HepG2 (cell line): Measurements from ENCODE around the gene CDK2AP2. TPM values are rescaled to one million over a fixed set of nuclear protein-coding genes. Genes with fewer than 3 reads are reported as not detected.

Source experiments
- ASH2L ChIP-seq: fragments of 300-600, 200-600 bp; sonication (generic); IDR thresholded peaks from 2 replicates; pipeline ENCODE4 v1.7.0; 2017; ENCODE audit warnings: low read depth, mild to moderate bottlenecking, moderate library complexity, mixed read lengths, low read length; ENCODE audit not compliant: insufficient read length
- ELF3 ChIP-seq: IDR thresholded peaks from 2 replicates; pipeline ENCODE4 v1.6.1; 2016; ENCODE audit warnings: missing genetic modification reagents, missing compliant biosample characterization
- MAF1 ChIP-seq: sonication (generic); formaldehyde crosslinking; IDR thresholded peaks from 2 replicates; pipeline ENCODE4 v1.5.0; 2020; ENCODE audit warnings: missing genetic modification reagents, borderline replicate concordance
- MXD4 ChIP-seq: IDR thresholded peaks from 2 replicates; pipeline ENCODE4 v1.6.1; 2016; ENCODE audit warnings: mild to moderate bottlenecking, missing biosample characterization, missing genetic modification reagents
- RXRA ChIP-seq: sonication (generic); formaldehyde crosslinking; IDR thresholded peaks from 2 replicates; pipeline ENCODE4 v1.5.1; 2020; ENCODE audit warnings: missing genetic modification reagents
- SIN3B ChIP-seq: fragments of 150-350 bp; IDR thresholded peaks from 2 replicates; pipeline ENCODE4 v1.6.1; 2014; ENCODE audit warnings: low read length
- SOX13 ChIP-seq, 3 experiments: fragments of 450-650 bp in 1 of 3; sonication (generic) in 1 of 3; formaldehyde crosslinking in 1 of 3; IDR thresholded peaks in 2 of 3; conservative IDR thresholded peaks in 1 of 3; 2 replicates each; pipeline versions ENCODE4 v1.5.0 to v1.6.1; 2016 to 2020; ENCODE audit warnings: antibody characterized with exemption in 1 of 3, mild to moderate bottlenecking in 1 of 3, missing compliant biosample characterization in 1 of 3, missing genetic modification reagents in 1 of 3, moderate library complexity in 1 of 3
- SPEN ChIP-seq: sonication (generic); formaldehyde crosslinking; IDR thresholded peaks from 2 replicates; pipeline ENCODE4 v1.5.1; 2020; ENCODE audit warnings: low read depth, mild to moderate bottlenecking, missing genetic modification reagents
- TFAP4 ChIP-seq: sonication (generic); IDR thresholded peaks from 2 replicates; pipeline ENCODE4 v1.6.1; 2016; ENCODE audit warnings: low read depth, borderline replicate concordance
- ZFP90 ChIP-seq: sonication (generic); formaldehyde crosslinking; IDR thresholded peaks from 2 replicates; pipeline ENCODE4 v1.8.0; 2022; ENCODE audit warnings: missing genetic modification reagents, mild to moderate bottlenecking, inconsistent platforms, borderline replicate concordance
- ZNF224 ChIP-seq: sonication (generic); formaldehyde crosslinking; IDR thresholded peaks from 2 replicates; pipeline ENCODE4 v1.5.0; 2020; ENCODE audit warnings: mild to moderate bottlenecking, missing genetic modification reagents
- ZNF292 ChIP-seq: sonication (generic); formaldehyde crosslinking; IDR thresholded peaks from 2 replicates; pipeline ENCODE4 v1.8.1; 2022; ENCODE audit warnings: mild to moderate bottlenecking, low read depth, missing genetic modification reagents, borderline replicate concordance
- ZNF333 ChIP-seq: sonication (generic); formaldehyde crosslinking; IDR thresholded peaks from 2 replicates; pipeline ENCODE4 v1.4.0; 2020; ENCODE audit warnings: mild to moderate bottlenecking, missing genetic modification reagents, borderline replicate concordance
- ZNF382 ChIP-seq: sonication (generic); formaldehyde crosslinking; IDR thresholded peaks from 2 replicates; pipeline ENCODE4 v1.5.0; 2020; ENCODE audit warnings: missing genetic modification reagents, mild to moderate bottlenecking, borderline replicate concordance
- ZNF816 ChIP-seq: sonication (generic); formaldehyde crosslinking; IDR thresholded peaks from 2 replicates; pipeline ENCODE4 v1.8.0; 2022; ENCODE audit warnings: missing genetic modification reagents, mild to moderate bottlenecking, borderline replicate concordance
- ZNF850 ChIP-seq: sonication (generic); formaldehyde crosslinking; conservative IDR thresholded peaks from 2 replicates; pipeline ENCODE4 v1.9.0; 2021; ENCODE audit warnings: mild to moderate bottlenecking, missing genetic modification reagents
- ZNF883 ChIP-seq: sonication (generic); formaldehyde crosslinking; IDR thresholded peaks from 2 replicates; pipeline ENCODE4 v1.5.1; 2020; ENCODE audit warnings: mild to moderate bottlenecking, missing genetic modification reagents; ENCODE audit errors: not compliant biosample characterization
- polyA plus RNA-seq, 8 experiments: library from polyadenylated mRNA; depleted of rRNA in 3 of 8; stranded (reverse) in 7 of 8; unstranded in 1 of 8; fragments of >200 nt; fragmentation: Illumina TruSeq in 4 of 8; extraction: Trizol in 4 of 8; gene quantifications; 2 replicates each; pipeline versions ENCODE4 v1.2.1 to v1.2.3, GENCODE V29; 2011 to 2016; ENCODE audit warnings: low read depth in 4 of 8, missing spikeins in 1 of 8, mixed read lengths in 1 of 8; ENCODE audit not compliant: insufficient read depth in 1 of 8
- total RNA-seq, 5 experiments: library from RNA; depleted of rRNA; stranded (reverse); fragments of >200 nt; fragmentation: Illumina TruSeq; extraction: Trizol; gene quantifications; 2 replicates each; pipeline ENCODE4 v1.2.3, GENCODE V29; 2016; ENCODE audit warnings: low read depth in 1 of 5
- TF ChIP-seq, protein P1 (sequence below): sonication (generic); formaldehyde crosslinking; IDR thresholded peaks from 2 replicates; pipeline ENCODE4 v1.4.0; 2020; ENCODE audit warnings: missing genetic modification reagents
- TF ChIP-seq, protein P2 (sequence below): sonication (generic); formaldehyde crosslinking; IDR thresholded peaks from 2 replicates; pipeline ENCODE4 v1.5.0; 2020; ENCODE audit warnings: mild to moderate bottlenecking, missing genetic modification reagents
- TF ChIP-seq, protein P3 (sequence below): sonication (generic); formaldehyde crosslinking; IDR thresholded peaks from 2 replicates; pipeline ENCODE4 v1.4.0; 2020; ENCODE audit warnings: mild to moderate bottlenecking, missing genetic modification reagents

The CDK2AP2 gene
- total and polyA plus RNA-seq, 2 of the 13 experiments (the other 11 are each of a cell fraction or from before 2014, with no cell fraction given): 15.0 to 23.2 TPM

- no peak for TF ChIP-seq ZFP90 (CRISPR knock-in tag)
- no peak for TF ChIP-seq ZNF883 (CRISPR knock-in tag)
- TF ChIP-seq ZNF333 (CRISPR knock-in tag): no peak
- TF ChIP-seq RXRA (CRISPR knock-in tag): peak; percentile 45
- TF ChIP-seq, protein P1, sequence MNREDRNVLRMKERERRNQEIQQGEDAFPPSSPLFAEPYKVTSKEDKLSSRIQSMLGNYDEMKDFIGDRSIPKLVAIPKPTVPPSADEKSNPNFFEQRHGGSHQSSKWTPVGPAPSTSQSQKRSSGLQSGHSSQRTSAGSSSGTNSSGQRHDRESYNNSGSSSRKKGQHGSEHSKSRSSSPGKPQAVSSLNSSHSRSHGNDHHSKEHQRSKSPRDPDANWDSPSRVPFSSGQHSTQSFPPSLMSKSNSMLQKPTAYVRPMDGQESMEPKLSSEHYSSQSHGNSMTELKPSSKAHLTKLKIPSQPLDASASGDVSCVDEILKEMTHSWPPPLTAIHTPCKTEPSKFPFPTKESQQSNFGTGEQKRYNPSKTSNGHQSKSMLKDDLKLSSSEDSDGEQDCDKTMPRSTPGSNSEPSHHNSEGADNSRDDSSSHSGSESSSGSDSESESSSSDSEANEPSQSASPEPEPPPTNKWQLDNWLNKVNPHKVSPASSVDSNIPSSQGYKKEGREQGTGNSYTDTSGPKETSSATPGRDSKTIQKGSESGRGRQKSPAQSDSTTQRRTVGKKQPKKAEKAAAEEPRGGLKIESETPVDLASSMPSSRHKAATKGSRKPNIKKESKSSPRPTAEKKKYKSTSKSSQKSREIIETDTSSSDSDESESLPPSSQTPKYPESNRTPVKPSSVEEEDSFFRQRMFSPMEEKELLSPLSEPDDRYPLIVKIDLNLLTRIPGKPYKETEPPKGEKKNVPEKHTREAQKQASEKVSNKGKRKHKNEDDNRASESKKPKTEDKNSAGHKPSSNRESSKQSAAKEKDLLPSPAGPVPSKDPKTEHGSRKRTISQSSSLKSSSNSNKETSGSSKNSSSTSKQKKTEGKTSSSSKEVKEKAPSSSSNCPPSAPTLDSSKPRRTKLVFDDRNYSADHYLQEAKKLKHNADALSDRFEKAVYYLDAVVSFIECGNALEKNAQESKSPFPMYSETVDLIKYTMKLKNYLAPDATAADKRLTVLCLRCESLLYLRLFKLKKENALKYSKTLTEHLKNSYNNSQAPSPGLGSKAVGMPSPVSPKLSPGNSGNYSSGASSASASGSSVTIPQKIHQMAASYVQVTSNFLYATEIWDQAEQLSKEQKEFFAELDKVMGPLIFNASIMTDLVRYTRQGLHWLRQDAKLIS (CRISPR knock-in tag): no peak
- no peak for TF ChIP-seq SOX13 (IDR thresholded peaks at IDR 0.05)
- no peak; a peak in 1 of 4 replicates for TF ChIP-seq SOX13 (CRISPR knock-in tag; conservative IDR thresholded peaks at IDR 0.05 in 1 of 2, IDR thresholded peaks at IDR 0.05 in 1 of 2)
- 0 out of 2 replicates have a peak, but pooled peaks have one; percentile 67 for TF ChIP-seq ZNF850 (CRISPR knock-in tag)
- peak; percentile 68; the same call in 1 of the 2 replicates for TF ChIP-seq SIN3B
- TF ChIP-seq MXD4 (CRISPR knock-in tag): peak; percentile 87
- no peak for TF ChIP-seq ELF3 (CRISPR knock-in tag)
- 0 out of 2 replicates have a peak, but pooled peaks have one; percentile 15 for TF ChIP-seq ZNF224 (CRISPR knock-in tag)
- TF ChIP-seq ZNF292 (CRISPR knock-in tag): no peak
- no peak for TF ChIP-seq TFAP4
- TF ChIP-seq ASH2L: peak; percentile 90
- TF ChIP-seq, protein P2, sequence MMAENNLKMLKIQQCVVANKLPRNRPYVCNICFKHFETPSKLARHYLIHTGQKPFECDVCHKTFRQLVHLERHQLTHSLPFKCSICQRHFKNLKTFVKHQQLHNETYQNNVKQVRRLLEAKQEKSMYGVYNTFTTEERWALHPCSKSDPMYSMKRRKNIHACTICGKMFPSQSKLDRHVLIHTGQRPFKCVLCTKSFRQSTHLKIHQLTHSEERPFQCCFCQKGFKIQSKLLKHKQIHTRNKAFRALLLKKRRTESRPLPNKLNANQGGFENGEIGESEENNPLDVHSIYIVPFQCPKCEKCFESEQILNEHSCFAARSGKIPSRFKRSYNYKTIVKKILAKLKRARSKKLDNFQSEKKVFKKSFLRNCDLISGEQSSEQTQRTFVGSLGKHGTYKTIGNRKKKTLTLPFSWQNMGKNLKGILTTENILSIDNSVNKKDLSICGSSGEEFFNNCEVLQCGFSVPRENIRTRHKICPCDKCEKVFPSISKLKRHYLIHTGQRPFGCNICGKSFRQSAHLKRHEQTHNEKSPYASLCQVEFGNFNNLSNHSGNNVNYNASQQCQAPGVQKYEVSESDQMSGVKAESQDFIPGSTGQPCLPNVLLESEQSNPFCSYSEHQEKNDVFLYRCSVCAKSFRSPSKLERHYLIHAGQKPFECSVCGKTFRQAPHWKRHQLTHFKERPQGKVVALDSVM (CRISPR knock-in tag): no peak
- 0 out of 2 replicates have a peak, but pooled peaks have one; percentile 54 for TF ChIP-seq MAF1 (CRISPR knock-in tag)
- TF ChIP-seq, protein P3, sequence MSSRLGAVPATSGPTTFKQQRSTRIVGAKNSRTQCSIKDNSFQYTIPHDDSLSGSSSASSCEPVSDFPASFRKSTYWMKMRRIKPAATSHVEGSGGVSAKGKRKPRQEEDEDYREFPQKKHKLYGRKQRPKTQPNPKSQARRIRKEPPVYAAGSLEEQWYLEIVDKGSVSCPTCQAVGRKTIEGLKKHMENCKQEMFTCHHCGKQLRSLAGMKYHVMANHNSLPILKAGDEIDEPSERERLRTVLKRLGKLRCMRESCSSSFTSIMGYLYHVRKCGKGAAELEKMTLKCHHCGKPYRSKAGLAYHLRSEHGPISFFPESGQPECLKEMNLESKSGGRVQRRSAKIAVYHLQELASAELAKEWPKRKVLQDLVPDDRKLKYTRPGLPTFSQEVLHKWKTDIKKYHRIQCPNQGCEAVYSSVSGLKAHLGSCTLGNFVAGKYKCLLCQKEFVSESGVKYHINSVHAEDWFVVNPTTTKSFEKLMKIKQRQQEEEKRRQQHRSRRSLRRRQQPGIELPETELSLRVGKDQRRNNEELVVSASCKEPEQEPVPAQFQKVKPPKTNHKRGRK (CRISPR knock-in tag): no peak
- TF ChIP-seq ZNF816 (CRISPR knock-in tag): peak; percentile 58; the same call in 1 of the 2 replicates
- TF ChIP-seq ZNF382 (CRISPR knock-in tag): no peak
- TF ChIP-seq SPEN (CRISPR knock-in tag): peak; percentile 66
These were observed 642 bp upstream of the CDK2AP2 start (continued) for GRCh38 chr11:67508486-67509121.
